KMS-11 (cell line): ENCODE results near the gene PHYH.

Experiments used
- H2AFZ ChIP-seq: fragments of 200-600 bp; sonication (generic); 2 replicates; pipeline ENCODE4 v1.6.1; 2016; ENCODE audit warnings: antibody characterized with exemption, mixed run types, low read depth
- H3K27ac ChIP-seq: fragments of 200-600 bp; sonication (generic); 2 replicates; pipeline ENCODE4 v1.6.1; 2016; ENCODE audit warnings: mild to moderate bottlenecking, mixed run types
- H3K27me3 ChIP-seq: fragments of 200-600 bp; sonication (generic); 2 replicates; pipeline ENCODE4 v1.6.1; 2017; ENCODE audit warnings: mild to moderate bottlenecking, low read depth, mixed run types, moderate library complexity; ENCODE audit not compliant: insufficient read depth
- H3K36me3 ChIP-seq: fragments of 200-600 bp; sonication (generic); 2 replicates; pipeline ENCODE4 v1.6.1; 2017; ENCODE audit warnings: mild to moderate bottlenecking, mixed run types; ENCODE audit not compliant: insufficient read depth
- H3K4me1 ChIP-seq: fragments of 200-600 bp; sonication (generic); 2 replicates; pipeline ENCODE4 v1.6.1; 2016; ENCODE audit warnings: mild to moderate bottlenecking, low read depth, mixed run types; ENCODE audit not compliant: poor library complexity, severe bottlenecking
- H3K4me2 ChIP-seq: fragments of 200-600 bp; sonication (generic); 2 replicates; pipeline ENCODE4 v1.7.0; 2016; ENCODE audit warnings: mild to moderate bottlenecking, mixed run types
- H3K4me3 ChIP-seq: fragments of 200-600 bp; sonication (generic); IDR thresholded peaks from 2 replicates; pipeline ENCODE4 v1.6.1; 2017; ENCODE audit warnings: low read depth, low read length, mixed read lengths; ENCODE audit not compliant: insufficient read depth
- H3K79me2 ChIP-seq: fragments of 200-600 bp; sonication (generic); 2 replicates; pipeline ENCODE4 v1.6.1; 2016; ENCODE audit warnings: low read depth, mixed run types; ENCODE audit not compliant: insufficient read depth
- H3K9ac ChIP-seq: fragments of 200-600 bp; sonication (generic); 2 replicates; pipeline ENCODE4 v1.6.1; 2016; ENCODE audit warnings: mild to moderate bottlenecking, mixed run types
- H4K20me1 ChIP-seq: fragments of 200-600 bp; sonication (generic); 2 replicates; pipeline ENCODE4 v1.6.1; 2016; ENCODE audit warnings: mild to moderate bottlenecking, mixed run types; ENCODE audit not compliant: insufficient read depth
- CTCF ChIP-seq: fragments of 200-600 bp; sonication (generic); conservative IDR thresholded peaks from 2 replicates; pipeline ENCODE4 v1.6.1; 2017; ENCODE audit warnings: low read depth, mild to moderate bottlenecking, antibody characterized with exemption, low read length, moderate library complexity, mixed read lengths

The PHYH gene

DNA sequence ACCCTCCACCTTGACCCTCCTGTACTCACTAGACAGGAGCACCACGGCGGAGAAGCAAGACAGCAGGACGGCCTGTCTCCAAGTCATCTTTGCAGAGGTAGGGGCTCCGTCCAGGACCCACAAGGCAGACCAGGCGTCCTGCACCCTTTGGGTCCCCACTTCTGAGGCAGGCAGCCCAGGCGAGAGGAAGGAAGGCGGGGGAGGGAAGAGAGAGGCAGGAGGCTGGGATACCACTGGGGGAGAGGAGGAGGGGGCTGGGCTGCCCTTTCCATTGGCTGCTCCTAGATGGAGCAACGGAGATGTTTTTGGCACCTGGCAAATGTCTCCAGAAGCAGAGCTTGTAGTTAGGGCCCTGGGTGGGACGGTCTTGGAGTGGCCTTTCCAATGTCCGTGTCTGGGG is 65.7 kb downstream of the PHYH start, which contains the start of gene UCMA:
Gene UCMA, minus strand, starts transcription at position 203 of the 400 bp plus-strand sequence. Its CDS starts 116 bp downstream, at position 87.
- no peaks in the 10 kb centered on the region for H4K20me1 ChIP-seq
- H3K4me1 ChIP-seq, result no peaks in the 10 kb centered on the region
- no peak within 1 kb of the TSS for H3K9ac ChIP-seq
- TF ChIP-seq CTCF, result no peak
- no peak within 1 kb of the TSS for H3K4me3 ChIP-seq
- H3K79me2 ChIP-seq, result no peaks in the 10 kb centered on the region
- no peaks in the 10 kb centered on the region for H3K36me3 ChIP-seq
- H3K27ac ChIP-seq, result no peak within 1 kb of the TSS
- H3K4me2 ChIP-seq, result no peak within 1 kb of the TSS
- H2AFZ ChIP-seq, result no peak within 1 kb of the TSS
- no peaks in the 10 kb centered on the region for H3K27me3 ChIP-seq

GRCh38 chr10:13233358-13233757 is 66.5 kb downstream of the PHYH start:
- Histone ChIP-seq H3K79me2 (no peaks in the 10 kb centered on the region), H2AFZ (no peak overlapping the region), H3K27me3 (no peaks in the 10 kb centered on the region), H3K27ac (no peak overlapping the region), H3K4me2 (no peak overlapping the region), H3K4me3 (no peak overlapping the region), H3K4me1 (no peaks in the 10 kb centered on the region), H3K9ac (no peak overlapping the region), H4K20me1 (no peaks in the 10 kb centered on the region), H3K36me3 (no peaks in the 10 kb centered on the region)
- no peak for TF ChIP-seq CTCF

- H3K4me1 ChIP-seq, result no peaks in the 10 kb centered on the region
- no peak overlapping the region for H2AFZ ChIP-seq
- no peak overlapping the region for H3K4me3 ChIP-seq
- H3K27ac ChIP-seq, result no peak overlapping the region
- no peaks in the 10 kb centered on the region for H3K36me3 ChIP-seq
- H3K4me2 ChIP-seq, result no peak overlapping the region
- H3K79me2 ChIP-seq, result no peaks in the 10 kb centered on the region
- H4K20me1 ChIP-seq, result no peaks in the 10 kb centered on the region
- no peak overlapping the region for H3K9ac ChIP-seq
- no peak for TF ChIP-seq CTCF
- no peaks in the 10 kb centered on the region for H3K27me3 ChIP-seq
Measured at GRCh38 chr10:13231808-13232207, 68.1 kb downstream of the PHYH start.

DNA sequence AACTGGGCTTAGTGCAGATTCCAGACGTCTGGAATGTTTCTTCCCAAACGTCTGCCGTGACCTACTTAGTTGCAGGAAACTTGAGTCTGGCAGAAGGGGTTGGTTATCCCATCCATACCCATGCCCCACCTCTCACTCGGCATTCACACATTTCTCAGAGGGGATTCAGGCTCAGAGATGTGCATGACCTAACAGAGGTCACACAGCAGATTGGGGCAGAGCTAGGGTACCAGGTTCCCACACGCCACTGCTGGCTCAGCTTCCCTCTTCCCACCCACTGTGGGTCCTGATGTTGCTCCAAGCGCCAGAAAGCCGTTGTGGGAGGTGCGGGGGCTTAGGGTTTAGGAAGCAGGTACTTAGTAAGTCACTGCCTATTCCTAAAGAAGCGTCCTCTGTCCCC is 68.7 kb downstream of the PHYH start:
- no peaks in the 10 kb centered on the region for H4K20me1 ChIP-seq
- H3K27ac ChIP-seq, result no peak overlapping the region
- no peak overlapping the region for H2AFZ ChIP-seq
- no peak overlapping the region for H3K9ac ChIP-seq
- no peaks in the 10 kb centered on the region for H3K27me3 ChIP-seq
- H3K4me2 ChIP-seq, result no peak overlapping the region
- no peaks in the 10 kb centered on the region for H3K36me3 ChIP-seq
- no peak overlapping the region for H3K4me3 ChIP-seq
- no peaks in the 10 kb centered on the region for H3K4me1 ChIP-seq
- H3K79me2 ChIP-seq, result no peaks in the 10 kb centered on the region
- no peak for TF ChIP-seq CTCF
